HG02938 (cell line): ENCODE results near the gene ATP6V1B1.
"Not testable (repeated sequence)": the region's sequence is repeated elsewhere in the genome, so short reads cannot be mapped to it uniquely, and the experiment has no call there.

Experiments
- ATAC-seq: cut with Tn5 transposase; IDR thresholded peaks from one replicate; pipeline ENCODE4 v1.9.1; 2021; ENCODE audit warnings: mild to moderate bottlenecking, moderate library complexity; ENCODE audit not compliant: unreplicated experiment

The ATP6V1B1 gene

DNA sequence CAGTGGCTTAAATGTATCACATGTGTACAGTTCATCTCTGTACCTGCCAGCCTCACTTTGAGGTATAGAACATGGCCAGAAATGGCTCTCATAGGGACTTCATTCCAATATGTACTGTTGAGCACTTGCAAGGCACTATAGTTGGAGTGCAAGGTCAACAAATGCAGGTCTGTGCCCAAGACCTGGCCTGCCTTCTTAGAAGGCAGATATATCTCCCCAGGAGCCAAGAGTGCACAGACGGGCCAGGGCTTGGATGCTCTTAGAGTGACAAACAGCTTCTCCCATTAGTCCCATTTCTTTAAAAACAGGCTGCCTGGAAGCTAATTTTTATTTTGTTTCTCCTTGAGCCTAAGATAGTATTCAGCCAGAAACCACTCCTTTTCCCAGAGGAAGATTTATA lies 51.7 kb downstream of the ATP6V1B1 start:
- ATAC-seq: no peak

- no peak for ATAC-seq
These were observed 52.5 kb downstream of the ATP6V1B1 start for GRCh38 chr2:70988151-70988550.

DNA sequence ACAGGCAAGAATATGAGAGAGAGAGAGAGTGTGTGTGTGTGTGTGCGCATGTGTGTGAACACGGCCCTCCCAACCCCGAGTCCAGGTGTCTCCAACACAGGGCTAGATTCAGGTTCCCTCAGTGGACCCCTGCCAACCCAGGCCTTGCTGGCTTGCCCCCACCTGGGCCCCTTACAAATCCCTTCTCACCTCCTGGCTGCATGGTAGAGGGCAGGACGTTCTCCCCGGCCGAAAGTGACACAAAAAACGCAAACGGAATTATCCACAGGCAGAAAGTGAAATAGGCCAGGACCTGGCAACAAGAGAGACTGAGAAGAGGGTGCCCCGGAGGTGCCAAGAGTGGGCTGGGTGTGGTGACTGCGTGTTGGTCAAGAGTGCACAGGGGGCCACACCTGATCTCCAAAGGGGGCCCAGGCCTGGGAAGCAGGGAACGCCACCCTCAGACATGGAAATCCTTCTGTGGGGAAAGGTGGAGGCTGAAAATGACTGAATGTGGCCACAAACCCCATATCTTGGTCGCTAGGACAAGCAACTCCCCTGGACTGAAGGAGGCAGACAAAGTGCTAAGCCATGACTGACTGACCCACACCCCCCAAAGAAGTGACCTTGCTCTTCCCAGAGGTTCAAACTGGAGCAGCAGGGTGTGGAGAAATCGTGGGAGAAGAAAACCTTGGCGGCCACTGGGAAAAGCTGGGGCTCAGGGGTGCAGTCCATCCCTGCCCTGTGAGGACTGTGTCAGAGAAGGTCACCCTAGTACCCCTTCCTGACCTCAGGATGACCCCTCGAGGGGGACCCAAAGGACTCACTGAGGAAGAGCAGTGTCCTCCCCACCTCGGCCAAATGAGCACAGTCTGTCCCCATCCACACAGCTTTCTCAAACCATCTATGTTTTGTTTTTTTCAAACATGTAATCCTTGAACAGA lies 53.3 kb downstream of the ATP6V1B1 start:
- ATAC-seq: no peak

GRCh38 chr2:70990216-70990615 lies 54.5 kb downstream of the ATP6V1B1 start:
- ATAC-seq: no peak

- ATAC-seq: no peak
These were observed 55.4 kb downstream of the ATP6V1B1 start for GRCh38 chr2:70991142-70991541.

DNA sequence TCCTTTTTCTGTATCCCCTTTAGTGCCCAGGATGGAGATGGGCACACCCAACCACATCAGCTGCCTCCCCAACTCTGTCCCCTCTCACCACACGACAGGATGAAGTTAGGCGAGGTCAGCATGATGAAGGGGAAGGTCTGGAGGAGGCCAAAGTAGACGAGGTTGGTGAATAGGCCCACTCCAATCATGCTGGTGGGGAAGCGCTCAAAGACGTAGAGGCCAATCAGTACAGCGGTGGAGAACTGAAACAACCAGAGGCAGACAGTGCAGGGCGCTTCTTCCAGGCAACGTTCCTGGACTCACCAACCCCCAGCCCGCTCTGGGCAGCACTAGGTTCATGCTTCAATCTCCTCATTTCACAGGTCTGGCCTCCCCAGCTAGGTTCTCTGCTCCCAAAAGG lies 56.0 kb downstream of the ATP6V1B1 start:
- no peak for ATAC-seq

DNA sequence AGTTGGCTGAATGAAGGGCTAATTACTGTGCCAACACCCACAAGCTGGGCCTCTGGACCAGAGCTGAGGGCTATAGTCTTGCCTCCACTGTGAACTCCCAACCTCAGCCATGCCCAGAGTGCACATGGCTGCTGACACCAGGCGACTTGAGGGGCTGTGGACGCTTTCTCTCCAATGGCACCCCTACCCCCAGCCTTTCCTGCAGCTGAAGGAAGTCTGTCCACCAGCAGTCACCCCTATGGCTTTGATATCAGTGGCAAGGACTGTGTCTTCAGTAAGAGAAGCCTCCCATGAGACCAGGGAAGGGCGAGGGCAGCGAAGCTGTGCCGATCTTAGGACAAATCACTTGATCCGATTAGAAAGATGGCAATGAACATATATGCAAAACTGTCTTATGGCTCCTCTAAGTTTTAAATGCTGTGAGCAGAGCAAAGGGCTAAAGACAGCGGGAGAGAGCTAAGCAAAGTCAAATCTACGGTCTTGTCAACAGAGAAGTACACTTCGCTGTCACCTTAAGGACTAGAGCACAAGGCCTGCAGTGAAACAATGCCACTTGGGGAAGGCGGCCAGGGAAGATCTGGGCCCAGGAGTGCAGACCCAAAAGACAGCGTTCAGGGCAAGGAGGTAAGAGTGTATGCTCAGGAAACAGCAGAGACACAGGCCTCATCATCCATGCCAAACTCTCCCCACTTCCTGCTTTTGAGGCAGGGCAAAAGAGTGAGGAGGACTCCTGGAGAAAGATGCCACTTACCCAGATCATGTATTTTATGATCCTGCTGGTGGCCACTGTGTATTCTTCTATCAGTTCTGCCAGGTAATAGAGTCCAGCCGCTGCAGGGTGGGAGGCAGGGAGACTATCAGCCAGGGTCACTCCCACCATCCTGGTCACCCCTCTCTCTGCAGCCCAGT lies 57.5 kb downstream of the ATP6V1B1 start:
- ATAC-seq: no peak

DNA sequence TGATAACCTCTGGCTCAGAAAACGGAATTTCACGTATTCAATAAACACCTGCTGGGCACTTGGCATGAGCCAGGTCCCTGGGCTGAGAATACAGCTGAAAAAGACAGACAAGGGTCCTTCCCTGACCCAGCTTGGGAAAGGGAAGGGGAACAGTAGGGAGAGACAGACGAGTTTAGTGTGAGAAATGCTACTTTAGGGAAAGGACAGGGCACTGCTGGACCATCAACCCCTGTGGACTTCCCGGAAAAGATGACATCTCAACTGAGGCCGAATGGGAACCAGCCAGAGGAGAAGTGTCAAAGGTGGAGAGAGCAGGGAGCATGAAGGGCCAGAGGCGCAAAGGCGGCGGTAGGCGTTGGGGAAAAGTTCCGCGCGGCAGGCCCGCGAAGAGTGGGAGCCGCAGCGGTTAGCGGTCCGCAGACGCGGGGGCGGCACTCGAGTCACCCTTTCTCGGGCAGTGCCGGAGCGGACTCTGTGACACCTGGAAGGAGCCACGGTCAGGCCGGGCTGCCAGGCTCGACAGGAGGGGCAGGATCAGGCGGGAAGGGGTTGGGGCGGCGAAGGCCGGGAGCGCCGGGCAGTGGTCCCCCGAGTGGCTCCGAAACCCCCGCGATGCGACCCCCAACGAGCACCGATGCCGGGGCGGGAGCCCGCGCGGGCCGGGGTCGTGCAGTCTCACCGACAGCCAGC lies 58.5 kb downstream of the ATP6V1B1 start:
- ATAC-seq: peak; percentile 30

- peak; percentile 91 for ATAC-seq
These were observed 59.2 kb downstream of the ATP6V1B1 start, which contains the start of gene TEX261 for GRCh38 chr2:70994699-70995425. Gene TEX261 (minus strand): TSS chr2:70994873. CDS start chr2:70994757, 116 bp downstream.

GRCh38 chr2:70995426-70995729 lies 59.7 kb downstream of the ATP6V1B1 start:
- peak; percentile 43 for ATAC-seq

DNA sequence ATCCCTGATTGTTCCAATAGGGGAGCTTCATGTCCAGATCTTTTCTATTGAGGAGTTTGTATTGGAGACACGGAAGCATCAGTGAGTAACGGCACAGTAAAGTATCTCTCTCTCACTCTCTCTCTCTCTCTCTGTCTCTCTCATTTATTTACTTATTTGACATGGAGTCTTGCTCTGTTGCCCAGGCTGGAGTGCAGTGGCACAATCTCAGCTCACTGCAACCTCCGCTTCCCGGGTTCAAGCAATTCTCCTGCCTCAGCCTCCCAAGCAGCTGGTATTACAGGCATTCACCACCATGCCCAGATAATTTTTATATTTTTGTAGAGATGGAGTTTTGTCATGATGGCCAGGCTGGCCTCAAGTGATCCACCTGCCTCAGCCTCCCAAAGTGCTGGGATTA lies 63.2 kb downstream of the ATP6V1B1 start:
- ATAC-seq: not testable (repeated sequence)

DNA sequence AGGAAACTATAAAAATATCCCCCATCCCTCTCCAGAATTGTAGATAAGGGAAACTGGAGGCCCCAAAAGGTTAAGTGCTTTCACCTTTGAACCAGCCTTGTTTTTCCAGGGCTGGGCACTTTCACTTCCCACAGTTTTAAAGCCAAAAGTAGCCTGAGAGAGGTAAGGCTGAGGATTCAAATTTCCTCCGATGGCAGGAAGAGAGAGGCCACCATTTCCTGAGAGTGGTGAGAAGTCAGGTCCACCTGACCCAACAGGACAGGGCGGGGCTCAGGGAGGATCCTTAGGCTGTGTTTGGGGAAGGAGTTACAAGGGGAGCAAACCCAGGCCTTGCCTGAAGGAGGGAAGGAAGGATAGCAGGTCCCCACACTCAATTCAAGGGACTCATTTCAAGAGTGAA lies 63.7 kb downstream of the ATP6V1B1 start:
- ATAC-seq: no peak

- not testable (repeated sequence) for ATAC-seq
These were observed 64.2 kb downstream of the ATP6V1B1 start for GRCh38 chr2:70999931-71000330.

- ATAC-seq: peak; percentile 91
These were observed 65.3 kb downstream of the ATP6V1B1 start for GRCh38 chr2:71000780-71001591.

DNA sequence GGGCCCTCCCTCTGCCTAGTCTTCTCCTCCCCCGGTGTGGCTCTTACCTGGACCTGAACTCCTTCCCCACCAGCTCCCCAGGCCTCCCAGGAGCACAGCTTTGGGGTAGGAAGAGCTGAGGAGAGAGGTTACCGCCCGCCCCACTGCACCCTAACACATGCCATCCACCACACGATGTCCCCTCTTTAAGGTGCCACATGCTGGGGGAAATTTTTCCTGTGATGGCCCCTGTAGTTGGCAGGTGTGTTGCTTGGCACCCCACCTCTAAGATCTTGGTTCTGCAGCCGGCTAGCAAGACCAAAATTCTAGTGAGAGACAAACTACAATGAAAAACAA lies 65.9 kb downstream of the ATP6V1B1 start:
- no peak for ATAC-seq

GRCh38 chr2:71001981-71002570 lies 66.4 kb downstream of the ATP6V1B1 start:
- no peak for ATAC-seq

DNA sequence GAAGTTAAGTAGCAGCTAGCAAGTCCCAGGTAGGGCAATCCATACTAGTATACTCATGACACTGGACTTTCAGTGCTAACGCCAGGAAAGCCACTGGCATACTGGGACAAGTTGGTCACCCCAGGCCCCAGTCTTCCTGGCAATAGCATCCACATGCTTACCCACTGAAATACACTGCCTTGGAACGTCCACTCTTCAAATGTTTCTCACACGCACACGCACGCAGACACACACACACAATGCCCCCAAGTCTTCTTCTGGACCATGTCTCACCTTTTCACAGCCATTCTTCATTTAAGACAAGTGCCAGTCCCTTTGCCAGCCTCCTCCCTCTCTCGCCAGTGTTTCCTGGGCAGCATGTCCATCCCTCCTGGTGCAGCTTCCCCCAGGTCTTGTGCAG lies 67.7 kb downstream of the ATP6V1B1 start:
- ATAC-seq: no peak

DNA sequence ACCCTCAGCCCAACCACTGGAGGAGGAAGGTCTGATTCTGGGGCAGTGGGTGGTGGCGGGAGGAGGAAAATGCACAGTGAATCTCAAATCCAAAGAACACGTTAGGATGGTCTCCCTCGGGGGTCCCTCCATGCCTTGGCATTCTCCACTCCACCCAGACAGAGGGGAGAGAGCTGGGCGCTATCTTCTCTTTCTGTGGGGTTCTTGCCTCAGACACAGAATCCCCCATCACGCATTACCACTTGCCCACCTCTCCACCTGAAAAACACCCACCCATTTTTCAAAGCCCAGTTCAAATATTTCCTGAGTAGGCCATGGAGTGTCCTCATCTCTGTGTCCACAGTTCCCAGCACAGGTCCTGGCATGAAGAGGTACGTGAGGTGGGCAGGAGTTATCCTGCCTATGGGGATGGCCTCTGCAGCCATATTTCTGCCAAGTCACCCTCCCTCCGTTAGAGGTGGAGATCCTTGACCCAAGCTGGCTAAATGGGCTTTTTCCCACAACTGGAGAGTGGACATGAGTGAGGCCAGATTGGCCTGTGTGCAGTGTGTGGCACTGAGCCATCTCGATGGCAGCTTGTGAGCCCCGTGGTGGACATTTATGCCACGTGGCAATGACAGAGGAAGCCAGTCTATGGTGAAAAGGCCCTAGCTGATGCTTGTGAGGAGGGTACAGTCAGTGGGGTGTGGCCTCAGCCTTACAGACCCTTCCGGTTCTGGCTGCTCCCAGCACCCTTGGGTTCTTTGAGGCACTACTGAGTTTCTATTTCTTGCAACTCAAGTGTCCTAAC lies 68.5 kb downstream of the ATP6V1B1 start:
- no peak for ATAC-seq

- ATAC-seq: no peak
These were observed 69.2 kb downstream of the ATP6V1B1 start for GRCh38 chr2:71004857-71005256.
